HG02852 (cell line): ENCODE results near the gene CD300H.

Experiments used
- ATAC-seq: cut with Tn5 transposase; IDR thresholded peaks from one replicate; pipeline ENCODE4 v1.9.1; 2021; ENCODE audit warnings: mild to moderate bottlenecking, moderate library complexity; ENCODE audit not compliant: unreplicated experiment

CD300H gene

GRCh38 chr17:74567397-74567796, at the start of gene CD300H:
Gene CD300H, minus strand, starts transcription at chr17:74567509.
- ATAC-seq = no peak

- no peak for ATAC-seq
Observed at GRCh38 chr17:74616696-74617095, 49.4 kb upstream of the CD300H start.

DNA sequence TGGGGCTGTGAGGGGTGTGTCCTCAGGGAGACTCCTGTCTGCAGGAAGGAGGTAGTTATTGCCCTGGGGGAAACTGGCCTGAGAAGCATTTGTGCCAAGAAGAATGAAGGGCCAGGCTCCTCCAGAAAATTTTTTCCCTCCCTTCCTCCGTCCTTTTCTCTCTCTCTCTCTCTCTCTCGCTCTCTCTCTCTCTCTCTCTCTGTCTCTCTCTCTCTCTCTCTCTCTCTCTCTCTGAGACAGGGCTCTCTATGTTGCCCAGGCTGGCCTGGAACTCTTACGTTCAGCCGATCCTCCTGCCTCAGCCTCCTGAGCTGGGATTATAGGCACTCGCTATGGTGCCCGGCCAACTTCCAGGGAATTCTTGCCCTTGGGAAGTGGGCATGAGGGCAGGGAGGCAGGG, 44.7 kb upstream of the CD300H start:
- ATAC-seq = no peak

DNA sequence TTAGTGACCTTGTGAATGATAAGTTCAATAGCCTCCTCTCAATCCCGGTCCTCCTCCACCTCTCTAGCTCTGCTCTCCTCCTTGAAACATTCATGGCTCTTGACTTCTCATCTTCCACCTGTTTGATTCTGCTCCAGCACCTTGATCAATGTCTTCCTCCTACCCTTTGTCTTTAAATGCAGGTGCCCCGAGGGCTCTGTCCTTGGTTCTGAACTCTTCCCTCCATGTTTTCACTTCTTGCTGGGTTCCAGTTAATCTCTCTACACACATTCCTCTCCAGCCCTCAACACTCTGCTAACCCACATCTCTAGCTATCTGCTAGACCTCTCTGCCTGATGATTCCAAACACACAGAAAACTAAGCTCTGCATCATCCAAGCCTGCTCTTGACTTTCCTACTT, 42.8 kb upstream of the CD300H start:
- ATAC-seq = no peak

- ATAC-seq = no peak
Observed at GRCh38 chr17:74608511-74608910, 41.2 kb upstream of the CD300H start.

DNA sequence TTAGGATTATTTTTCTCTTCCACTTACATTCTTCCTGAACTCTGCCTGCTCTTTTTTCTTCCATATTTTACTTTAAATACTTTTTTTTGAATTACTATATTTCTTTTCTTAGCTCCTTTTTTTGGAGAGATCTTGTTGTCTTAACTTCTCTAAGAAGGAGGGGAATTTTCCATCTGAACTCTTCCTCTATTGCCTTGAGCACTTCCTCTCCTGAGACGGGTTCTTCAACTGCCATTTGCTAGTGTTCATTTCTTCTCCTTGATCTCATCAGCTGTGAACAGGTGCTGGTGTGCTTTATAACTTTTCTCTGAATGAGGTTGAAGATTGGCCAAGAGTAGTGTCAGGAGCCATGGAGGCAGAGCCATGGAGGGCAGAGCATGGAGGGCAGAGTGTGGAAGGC, 39.9 kb upstream of the CD300H start:
- ATAC-seq = no peak

DNA sequence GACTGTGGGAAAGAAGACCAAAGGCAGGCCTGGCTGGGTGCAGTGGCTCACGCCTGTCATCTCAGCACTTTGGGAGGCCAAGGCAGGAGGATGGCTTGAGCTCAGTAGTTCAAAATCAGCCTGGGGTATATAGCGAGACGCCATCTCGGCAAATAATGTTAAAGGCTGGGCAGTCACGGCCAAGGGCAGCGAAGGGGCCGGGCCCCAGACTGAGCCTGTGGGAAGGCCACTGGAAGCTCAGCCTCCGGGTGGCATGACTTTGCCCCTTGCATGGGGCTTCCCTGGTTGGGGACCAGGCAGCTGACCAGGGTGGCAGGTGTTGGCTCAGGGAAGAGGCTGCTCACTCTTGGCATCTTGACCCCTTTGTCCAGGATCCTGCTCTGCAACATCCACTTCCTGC, 38.7 kb upstream of the CD300H start:
- ATAC-seq = no peak

- ATAC-seq = no peak
Observed at GRCh38 chr17:74605361-74605760, 38.1 kb upstream of the CD300H start.

DNA sequence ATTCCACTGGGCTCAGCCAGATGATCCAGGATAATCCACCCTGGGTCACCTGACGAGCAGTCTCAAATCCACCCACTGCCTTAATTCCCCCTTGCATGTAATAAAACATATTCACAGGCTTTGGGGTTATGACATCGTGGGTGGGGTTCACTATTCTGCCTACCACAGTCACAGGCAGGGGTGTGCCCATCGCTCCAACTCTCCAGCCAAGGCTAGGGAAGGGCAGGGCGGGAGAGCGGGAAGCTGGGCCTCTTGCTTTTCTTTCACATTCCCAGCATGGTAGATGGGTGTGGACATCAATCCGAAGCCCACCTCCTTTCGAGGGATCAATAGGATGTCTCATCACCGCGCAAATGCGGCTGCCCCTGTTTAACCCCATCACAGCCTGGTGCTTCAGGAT, 37.5 kb upstream of the CD300H start:
- no peak for ATAC-seq

- no peak for ATAC-seq
Observed at GRCh38 chr17:74604200-74604599, 36.9 kb upstream of the CD300H start.

DNA sequence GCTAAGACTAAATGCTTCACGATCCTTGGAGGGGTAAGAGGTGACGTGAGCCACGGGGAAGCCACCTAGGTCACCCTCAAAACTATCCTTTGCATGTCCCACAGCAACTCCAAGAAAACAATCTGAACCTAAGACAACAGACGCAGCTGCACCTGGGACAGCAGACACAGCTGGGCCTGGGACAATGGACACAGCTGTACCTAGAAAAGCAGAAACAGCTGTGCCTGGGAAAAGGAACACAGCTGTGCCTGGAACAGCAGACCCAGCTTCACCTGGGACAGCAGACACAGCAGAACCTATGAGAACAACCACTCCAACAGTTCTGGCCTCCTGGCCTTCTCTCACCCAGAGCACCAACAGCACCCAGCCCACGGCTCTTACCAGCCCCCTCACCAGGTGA, 36.4 kb upstream of the CD300H start:
- ATAC-seq = no peak

DNA sequence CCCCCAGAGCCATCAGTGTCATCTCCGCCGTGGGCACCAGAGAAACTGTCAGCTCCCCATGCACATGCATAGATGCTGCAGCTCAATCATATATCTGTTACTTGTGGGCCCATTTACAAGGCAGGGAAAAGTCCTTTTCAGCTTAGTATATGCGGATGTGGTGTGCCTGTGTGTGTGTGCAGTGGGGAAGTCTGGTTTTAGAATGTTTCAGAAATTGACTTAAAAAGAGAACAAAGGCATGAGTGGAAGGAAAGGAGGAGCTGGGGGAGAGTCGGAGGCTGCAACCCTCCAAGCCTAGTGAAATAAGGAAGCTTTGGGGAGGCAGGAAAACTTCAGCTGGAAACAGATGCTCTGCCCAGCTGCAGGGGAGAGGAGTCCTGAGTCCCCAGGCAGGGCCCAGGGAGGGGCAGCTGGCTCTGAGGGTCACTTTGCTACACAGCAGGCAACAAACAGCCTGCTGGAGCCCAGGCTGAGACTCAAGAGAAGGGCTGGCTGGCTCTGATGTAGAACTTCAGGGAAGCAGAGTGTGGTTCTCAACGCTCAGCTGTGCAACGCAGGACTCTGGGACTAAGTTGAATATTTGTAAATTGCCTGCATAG, 35.8 kb upstream of the CD300H start:
- no peak for ATAC-seq

DNA sequence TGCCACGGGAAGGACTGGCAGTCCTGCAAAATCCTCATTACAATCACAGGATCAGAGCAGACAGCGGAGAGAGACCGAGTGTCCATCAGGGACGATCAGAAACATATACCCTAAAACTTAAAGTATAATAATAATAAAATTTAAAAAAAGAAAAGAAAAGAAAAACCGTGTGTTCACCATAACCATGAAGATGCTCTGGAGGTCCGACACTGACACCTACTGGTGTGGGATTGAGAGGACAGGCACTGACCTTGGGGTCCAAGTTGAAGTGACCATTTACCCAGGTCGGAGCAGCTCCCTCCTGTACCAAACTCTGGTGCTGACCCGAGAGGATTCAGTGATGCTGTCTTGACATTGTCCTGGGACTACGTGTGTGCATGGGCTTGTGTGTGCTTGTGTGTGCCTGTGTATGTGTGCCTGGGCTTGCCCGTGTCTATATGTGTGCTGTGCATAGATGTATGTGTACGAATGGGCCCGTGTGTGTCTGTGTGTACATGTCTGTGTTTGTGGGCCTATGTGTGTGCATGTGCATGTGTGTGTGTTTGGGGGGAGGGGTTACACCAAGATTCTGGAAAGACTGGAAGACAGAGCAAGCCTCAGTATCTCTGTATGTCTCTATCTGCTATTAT, 34.7 kb upstream of the CD300H start:
- no peak for ATAC-seq

- no peak for ATAC-seq
Observed at GRCh38 chr17:74599448-74599939, 32.2 kb upstream of the CD300H start.

DNA sequence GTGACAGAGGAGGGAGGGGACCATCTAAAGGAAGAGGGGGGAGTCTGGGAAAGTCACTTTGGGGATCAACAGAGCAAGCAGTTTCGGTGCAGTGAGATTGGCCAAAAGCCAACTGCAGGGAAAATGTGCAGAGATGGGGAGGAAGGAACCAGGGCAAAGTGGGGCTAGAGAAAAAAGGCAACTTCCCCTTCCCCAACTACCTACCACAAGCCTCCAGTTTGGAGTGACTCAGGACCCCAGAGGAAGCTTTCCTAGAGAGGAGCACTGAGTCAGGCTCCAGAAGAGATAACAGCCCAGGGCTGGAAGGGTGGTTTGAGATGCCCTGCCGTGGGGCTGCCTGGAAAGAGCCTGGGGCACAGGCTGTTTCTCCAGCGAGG, 31.7 kb upstream of the CD300H start:
- ATAC-seq = no peak

DNA sequence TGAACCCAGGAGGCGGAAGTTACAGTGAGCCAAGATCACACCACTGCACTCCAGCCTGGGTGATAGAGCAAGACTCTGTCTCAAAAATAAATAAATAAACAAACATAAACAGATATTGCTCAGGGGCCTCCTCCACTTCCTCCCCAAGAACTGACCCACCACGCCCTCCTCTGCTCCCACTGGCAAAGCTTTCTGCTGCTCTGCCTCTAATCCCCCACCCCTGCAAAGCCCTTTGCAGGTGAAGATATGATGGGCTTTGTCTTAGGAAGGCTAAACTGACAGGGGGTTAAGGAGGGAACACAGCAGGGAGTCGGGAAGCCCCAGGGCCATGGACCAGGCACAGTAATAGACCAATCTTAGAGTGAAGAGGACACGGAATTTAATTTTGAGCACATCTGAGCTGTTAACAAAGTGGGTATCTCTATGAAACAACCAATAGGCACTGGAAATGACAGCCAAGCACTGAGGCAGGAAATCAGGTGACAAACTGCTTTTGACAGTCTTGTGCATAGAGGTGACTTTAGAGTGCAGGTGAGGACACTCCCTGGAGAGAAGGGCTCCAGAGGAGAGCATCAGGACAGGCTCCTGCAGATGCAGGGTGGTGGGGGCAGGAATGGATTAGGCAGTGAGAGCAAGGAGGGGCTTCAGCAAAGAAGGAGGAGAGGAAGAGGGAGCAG, 31.2 kb upstream of the CD300H start:
- ATAC-seq = no peak

GRCh38 chr17:74597069-74597790, 29.9 kb upstream of the CD300H start:
- ATAC-seq = no peak

- no peak for ATAC-seq
Observed at GRCh38 chr17:74595037-74595750, 27.9 kb upstream of the CD300H start.

- ATAC-seq = no peak
Observed at GRCh38 chr17:74592087-74592990, 25.0 kb upstream of the CD300H start, which contains the start of gene CD300LD. Gene CD300LD, minus strand, starts transcription at chr17:74592283. Its CDS starts 81 bp downstream, at chr17:74592202.

GRCh38 chr17:74591503-74591902, 24.2 kb upstream of the CD300H start:
- ATAC-seq = no peak
